Activated CD4-positive, alpha-beta T cell treated with anti-CD3 and anti-CD28 coated beads for 48 hours (primary cell): ENCODE data around the gene SNX32.

Source experiments
- DNase-seq: peaks from one replicate; pipeline ENCODE4 v3.0.0-alpha.2; 2020

Gene SNX32

DNA sequence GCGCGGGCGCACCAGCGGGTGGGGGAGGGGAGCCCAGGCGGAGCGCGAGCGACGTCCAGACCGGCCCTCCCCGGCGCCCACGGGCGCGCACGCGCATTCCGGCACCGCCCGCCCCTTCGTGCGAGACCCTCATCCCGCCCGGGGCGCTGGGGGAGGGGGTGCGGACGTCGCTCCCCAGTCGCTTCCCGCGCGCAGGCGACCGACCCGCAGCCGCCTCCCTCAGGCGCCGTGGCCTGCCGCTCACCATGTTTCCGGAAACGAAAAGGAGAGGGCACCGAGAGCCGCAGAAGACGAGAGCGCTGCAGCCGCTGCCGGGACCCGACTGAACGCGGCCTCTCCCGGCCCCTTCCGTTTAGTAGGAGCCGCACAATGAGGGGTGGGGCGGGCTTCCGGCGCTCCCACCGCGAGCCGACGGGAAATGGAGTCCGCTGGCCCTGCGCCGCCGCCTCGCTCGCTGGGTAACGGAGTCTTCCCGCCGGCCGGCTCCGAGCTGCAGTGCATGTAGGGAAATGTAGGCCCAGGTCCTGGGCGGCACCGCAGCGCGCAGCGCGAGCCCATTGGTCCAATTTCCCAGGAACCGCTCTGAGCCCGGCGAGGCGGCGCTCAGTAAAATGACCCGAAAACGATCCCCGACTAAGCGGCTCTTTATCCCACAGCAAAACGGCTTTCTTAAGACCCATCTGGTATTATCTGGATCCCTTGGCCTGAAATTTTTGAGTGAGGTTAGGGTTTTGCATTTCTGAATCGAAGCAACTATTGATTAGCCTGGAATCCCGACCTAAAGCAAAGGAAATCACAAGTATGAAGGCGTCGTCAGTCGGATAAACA is 24.3 kb downstream of the SNX32 start, which contains the start of gene CFL1:
Gene CFL1 (minus strand): TSS at position 328 of the 828 bp plus-strand sequence. CDS start 81 bp downstream, at position 247.
- peak; percentile 99 for DNase-seq

DNA sequence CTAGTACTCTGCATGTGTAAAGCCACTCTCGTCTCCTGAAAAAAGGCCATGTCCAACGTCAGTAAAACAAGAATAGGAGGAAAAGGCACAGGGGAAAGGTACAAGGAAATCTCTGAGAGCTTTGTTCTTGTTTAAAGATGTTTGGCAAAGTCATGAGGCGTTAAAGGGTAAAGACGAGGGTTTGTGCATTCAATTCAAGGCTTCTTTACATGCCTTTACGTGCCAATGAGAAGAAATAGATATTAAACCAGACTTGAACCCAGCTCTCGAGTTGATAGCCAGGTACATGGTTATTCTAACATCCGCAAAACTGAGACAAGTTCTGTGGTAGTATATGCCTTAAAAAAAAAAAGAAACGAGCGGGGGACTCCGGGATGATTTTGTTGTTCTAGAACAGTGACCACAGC is 24.9 kb downstream of the SNX32 start:
- no peak for DNase-seq

- DNase-seq: peak; percentile 99
These were observed 25.5 kb downstream of the SNX32 start for GRCh38 chr11:65859095-65859811.

- peak; percentile 62 for DNase-seq
These were observed 26.1 kb downstream of the SNX32 start for GRCh38 chr11:65859812-65860277.

- peak; percentile 97 for DNase-seq
These were observed 26.8 kb downstream of the SNX32 start, which contains the start of gene MUS81 for GRCh38 chr11:65860278-65861164. Gene MUS81, plus strand, starts transcription at chr11:65860433. Its CDS starts 321 bp downstream, at chr11:65860754.

DNA sequence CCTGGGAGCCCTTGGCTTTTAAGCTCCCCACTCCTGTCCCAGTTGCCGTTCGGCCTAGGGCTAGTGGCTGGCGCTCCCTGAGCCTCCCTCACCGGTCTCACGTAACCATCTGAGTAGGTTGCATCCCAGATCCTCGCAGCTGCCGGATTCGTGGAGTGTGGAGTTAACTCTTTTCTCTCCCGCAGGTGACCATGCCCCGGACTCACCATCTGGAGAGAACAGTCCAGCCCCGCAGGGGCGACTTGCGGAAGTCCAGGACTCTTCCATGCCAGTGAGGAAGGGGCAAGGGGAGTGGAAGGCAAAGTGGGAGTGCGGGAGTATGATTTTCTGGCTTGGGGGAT is 27.4 kb downstream of the SNX32 start:
- no peak for DNase-seq

GRCh38 chr11:65861533-65862183 is 27.9 kb downstream of the SNX32 start:
- peak; percentile 3 for DNase-seq

GRCh38 chr11:65862191-65862735 is 28.5 kb downstream of the SNX32 start:
- no peak for DNase-seq

GRCh38 chr11:65862941-65863888 is 29.5 kb downstream of the SNX32 start:
- peak; percentile 2 for DNase-seq

DNA sequence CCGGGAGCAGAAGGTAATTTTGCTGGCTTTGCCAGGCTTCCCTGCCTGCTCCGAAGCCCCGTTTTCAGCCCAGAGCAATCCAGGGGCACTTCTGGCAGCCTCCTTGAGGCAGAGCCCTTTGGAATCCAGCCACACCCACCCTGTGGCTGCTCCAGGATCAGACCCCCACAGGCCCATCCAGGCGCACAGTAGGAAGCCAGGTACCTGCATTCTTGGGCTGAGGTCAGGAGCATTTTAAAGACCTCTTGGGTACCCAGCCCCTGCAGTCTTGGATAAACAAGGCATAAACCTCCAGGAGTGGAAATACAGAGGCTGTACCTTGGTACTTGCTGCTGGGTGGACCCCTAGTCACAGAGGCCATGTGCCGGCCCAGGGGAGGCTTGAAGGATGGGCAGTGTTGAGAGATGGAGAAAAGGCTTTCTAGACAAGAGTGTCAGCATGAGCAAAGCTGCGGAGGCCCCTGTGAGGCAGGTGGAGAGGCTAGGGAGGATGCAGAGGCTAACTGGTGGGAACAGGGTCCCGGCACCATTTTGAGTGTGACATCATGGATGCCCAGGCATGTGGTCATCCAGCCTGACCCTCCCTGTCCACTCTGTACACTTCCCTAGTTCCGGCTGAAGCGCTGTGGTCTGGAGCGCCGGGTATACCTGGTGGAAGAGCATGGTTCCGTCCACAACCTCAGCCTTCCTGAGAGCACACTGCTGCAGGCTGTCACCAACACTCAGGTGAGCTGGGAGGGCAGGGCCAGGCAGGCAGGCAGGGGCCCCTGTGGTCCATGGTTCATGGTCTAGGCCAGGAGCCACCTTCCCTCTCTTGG is 30.3 kb downstream of the SNX32 start:
- no peak for DNase-seq

DNA sequence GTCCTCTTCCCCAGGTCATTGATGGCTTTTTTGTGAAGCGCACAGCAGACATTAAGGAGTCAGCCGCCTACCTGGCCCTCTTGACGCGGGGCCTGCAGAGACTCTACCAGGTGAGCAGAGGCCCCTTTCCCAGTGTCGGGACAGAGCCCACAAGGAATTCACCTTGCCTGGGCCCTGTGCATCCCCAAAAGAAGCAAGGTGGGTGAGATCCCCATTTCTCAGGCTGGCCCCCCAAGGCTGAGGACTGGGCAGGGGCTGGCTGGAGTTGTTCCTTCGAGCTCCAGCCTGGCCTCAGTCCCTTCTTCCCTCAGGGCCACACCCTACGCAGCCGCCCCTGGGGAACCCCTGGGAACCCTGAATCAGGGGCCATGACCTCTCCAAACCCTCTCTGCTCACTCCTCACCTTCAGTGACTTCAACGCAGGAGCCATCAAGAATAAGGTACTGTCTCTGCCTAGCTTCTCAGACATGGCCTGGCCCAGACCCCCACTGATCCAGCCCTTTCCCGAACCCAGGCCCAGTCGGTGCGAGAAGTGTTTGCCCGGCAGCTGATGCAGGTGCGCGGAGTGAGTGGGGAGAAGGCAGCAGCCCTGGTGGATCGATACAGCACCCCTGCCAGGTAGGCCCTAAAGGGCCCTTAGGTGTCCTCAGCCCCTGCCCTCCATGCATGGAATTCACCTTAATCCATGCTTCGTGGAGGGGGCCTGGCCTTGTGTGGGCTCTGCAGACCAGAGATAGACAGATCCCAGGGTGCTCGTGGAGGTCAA is 31.1 kb downstream of the SNX32 start:
- DNase-seq: no peak

DNA sequence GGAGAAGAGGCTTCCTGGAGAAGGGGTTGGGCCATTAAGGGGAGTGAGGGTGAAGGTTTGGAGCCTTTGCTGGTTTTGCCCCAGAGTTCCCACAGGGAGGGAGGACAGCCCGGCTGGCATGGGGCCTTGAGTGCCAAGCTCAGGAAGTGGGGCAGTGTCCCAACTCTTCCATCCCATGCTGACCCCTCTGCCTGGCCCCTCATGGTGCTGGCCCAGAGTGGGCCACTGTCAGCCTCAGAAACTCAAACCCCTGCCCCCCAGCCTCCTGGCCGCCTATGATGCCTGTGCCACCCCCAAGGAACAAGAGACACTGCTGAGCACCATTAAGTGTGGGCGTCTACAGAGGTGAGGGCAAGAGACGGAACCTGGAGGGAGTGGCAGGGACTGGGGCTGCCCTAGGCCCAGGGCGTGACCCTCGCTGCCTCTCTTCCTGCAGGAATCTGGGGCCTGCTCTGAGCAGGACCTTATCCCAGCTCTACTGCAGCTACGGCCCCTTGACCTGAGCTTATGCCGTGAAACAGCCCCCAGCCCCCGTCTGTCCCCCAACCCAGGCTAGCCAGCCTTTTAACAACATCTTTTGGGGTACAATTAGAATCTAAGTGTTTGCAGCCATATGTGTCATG is 31.9 kb downstream of the SNX32 start:
- no peak for DNase-seq

- DNase-seq: no peak
These were observed 32.9 kb downstream of the SNX32 start for GRCh38 chr11:65866509-65867283.

DNA sequence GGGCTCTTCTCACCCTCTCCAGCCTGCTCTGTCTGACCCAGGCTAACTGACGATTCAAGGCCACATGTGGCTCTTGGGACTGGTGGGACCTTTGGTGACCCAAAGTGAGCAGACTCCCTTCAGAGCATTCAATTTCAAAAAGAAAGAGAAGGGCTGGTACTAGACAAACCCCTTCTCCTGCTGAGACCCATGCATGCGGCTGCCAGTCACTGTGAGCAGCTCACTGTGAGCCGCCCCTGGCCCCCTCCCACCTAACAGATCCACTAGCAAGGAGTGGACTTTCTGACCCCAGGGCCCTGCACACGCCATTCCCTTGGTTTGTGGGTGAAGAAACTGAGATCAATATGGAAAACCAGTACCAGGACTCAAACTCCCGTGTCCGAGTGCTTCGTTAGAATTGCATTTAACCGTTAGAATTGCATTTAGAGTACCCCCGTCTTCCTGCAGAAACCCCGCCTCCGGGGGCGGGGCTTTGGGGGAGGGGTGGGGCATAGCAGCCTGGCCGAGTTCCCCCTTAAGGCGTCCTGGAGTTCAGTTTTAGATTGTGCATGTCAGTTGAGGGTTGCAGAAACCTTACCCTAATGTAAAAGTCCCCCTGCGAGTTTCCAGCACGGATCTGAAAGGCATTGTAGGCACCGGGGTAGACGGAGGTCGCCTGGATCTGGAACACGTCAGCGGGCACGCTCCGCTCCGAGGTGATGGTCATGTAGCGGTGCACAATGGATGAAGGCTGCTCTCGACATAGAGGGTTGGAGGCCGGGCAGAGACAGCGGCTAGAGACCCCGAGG is 33.7 kb downstream of the SNX32 start:
- no peak for DNase-seq

DNA sequence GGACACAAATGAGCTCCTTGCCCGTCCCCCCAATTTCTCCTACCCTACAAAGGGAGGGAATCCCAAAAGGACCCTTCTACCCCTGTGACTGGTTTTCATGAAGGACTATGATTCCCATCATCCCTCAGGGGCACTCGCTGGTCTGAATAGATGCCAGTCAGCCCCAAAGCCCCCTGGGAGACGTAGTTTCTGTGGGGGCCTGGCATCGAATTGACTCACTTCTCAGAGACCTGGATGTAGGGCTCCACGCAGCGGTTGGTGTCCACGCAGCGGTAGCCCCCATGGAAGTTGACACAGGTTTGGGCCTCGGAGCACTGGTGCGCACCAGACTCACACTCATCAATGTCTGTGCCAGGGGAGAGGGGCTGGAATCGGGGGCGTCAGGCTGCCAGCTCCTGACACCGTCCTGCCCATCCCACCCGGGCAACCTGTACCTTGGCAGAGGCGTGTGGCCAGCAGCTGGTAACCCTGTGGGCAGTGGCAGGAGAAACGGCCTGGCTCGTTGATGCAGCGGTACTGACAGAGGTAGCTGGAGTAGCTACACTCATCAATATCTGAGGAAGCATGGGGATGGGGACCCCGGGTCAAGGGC is 34.4 kb downstream of the SNX32 start:
- no peak for DNase-seq

DNA sequence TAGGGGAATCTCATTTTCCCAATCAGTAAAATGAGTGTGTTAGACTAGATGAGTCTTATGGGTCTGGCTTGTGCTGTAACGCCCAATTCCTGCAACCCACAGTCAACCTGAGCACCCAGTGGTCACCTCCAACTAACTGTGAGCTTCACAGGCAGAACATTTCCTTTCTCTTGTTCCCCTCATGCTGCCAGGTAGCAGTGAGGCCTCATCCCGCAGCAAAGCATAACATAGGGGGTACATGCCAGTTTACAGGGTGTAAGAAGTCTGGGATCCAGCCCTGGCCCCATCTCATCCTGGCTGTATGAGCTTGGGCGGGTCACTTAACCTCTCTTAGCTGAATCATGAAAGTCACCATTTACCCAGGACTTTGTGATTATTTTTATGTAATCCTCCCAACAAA is 35.1 kb downstream of the SNX32 start:
- no peak for DNase-seq
